ENCODE measurements around the gene TTC28. TPM values are rescaled to one million over a fixed set of nuclear protein-coding genes. Genes with fewer than 3 reads are reported as not detected.

TTC28 gene
- total RNA-seq, 4 donors from 2014 or later = 10.2 to 23.8 (median 13.4) TPM

DNA sequence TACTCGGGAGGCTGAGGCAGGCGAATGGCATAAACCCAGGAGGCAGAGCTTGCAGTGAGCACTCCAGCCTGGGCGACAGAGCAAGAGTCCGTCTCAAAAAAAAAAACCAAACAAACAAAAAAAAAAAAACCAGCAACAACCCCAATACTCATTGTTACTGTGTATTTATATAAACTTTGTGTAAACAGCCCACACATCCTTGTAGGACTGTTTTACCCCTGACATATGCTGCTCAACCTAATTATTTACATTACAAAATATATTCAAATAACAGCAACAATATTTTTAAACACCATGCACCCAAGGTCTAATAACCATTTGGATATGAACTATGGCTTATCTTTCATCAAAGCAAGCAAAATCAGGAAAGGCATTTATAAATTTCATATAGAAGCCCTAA, 284.1 kb downstream of the TTC28 start:
- H3K4me3 ChIP-seq (ENCODE audit: low read depth, poor library complexity, severe bottlenecking) = no peak overlapping the region
- TF ChIP-seq POLR2A (IDR thresholded peaks at IDR 0.05) = no peak
- TF ChIP-seq, protein P1, sequence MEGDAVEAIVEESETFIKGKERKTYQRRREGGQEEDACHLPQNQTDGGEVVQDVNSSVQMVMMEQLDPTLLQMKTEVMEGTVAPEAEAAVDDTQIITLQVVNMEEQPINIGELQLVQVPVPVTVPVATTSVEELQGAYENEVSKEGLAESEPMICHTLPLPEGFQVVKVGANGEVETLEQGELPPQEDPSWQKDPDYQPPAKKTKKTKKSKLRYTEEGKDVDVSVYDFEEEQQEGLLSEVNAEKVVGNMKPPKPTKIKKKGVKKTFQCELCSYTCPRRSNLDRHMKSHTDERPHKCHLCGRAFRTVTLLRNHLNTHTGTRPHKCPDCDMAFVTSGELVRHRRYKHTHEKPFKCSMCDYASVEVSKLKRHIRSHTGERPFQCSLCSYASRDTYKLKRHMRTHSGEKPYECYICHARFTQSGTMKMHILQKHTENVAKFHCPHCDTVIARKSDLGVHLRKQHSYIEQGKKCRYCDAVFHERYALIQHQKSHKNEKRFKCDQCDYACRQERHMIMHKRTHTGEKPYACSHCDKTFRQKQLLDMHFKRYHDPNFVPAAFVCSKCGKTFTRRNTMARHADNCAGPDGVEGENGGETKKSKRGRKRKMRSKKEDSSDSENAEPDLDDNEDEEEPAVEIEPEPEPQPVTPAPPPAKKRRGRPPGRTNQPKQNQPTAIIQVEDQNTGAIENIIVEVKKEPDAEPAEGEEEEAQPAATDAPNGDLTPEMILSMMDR (IDR thresholded peaks at IDR 0.05) = no peak
- intact Hi-C loops (cut with DNase I; ENCODE audit: low total_unique reads) = no loop called here
- no peak for DNase-seq (ENCODE audit: low spot score in 2 of 2)
- 95 to 96% methylated on average over 4 of the region's 4 CpGs for WGBS, 2 donors

DNA sequence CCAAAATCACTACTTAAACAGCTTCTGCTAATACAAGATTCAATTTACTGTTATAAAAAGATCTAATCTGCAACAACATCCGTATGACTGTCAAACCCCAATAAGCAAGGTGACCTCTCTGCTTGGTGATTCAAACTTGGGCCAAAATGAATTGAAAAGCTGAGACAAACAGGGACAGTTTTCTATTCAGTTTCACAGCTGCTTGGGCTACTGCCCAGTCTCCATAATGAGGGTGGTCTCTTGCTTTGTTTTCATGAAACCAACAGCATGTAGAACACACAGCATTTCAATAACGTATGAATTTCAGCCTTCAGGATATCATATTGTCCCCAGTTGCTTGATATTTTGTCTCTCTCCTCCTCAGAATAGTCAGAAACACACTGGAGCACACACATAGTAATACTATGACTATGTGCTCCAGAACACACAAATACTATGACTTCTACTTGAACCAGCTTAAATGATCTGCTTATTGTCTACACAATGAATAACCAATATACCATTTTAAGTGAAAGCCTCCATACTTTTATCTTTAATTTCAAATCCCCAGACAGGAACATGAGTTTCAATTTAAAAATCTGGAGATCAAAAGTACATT, 285.0 kb downstream of the TTC28 start:
- no peak for DNase-seq (ENCODE audit: low spot score in 2 of 2)
- 72 to 73% methylated on average over 2 of the region's 2 CpGs for WGBS, 2 donors
- intact Hi-C loops (cut with DNase I; ENCODE audit: low total_unique reads) = no loop called here
- no peak overlapping the region for H3K4me3 ChIP-seq (ENCODE audit: low read depth, poor library complexity, severe bottlenecking)
- TF ChIP-seq, protein P1 (IDR thresholded peaks at IDR 0.05) = no peak
- no peak for TF ChIP-seq POLR2A (IDR thresholded peaks at IDR 0.05)

DNA sequence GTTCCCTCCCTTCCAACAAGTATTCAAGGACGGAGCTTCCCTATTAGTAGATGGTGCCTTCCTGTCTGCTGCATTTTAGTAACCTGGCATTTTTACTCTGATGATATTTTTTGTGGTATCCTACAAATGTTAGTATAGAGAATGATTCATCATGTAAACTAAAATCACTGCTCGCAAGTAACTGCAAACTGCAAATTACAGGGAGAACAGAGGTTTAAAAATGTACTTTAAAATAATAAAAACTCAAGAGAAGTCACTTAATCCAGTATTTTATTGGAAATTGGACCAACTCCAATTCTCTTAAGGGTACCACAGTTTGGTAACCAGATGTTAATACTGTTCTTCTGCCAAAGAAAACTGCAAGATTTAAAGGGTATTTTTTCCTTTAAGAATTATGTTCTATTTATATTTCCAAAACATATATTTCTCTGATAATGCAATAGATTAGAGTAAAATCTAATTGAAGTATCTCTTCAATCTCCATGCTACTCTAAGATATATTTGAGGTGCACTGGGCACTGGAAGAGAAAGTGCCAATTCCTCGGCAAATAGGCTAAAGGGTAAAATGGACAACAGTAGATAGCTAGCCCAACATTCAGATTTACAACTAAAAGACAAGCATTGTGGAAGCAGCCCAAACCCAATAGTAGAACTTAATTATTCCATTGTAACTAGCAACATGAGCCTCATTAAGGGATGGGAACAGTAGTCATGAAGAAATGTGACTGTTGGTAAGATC, 298.0 kb downstream of the TTC28 start:
- TF ChIP-seq POLR2A (IDR thresholded peaks at IDR 0.05) = no peak
- TF ChIP-seq, protein P1 (IDR thresholded peaks at IDR 0.05) = no peak
- no peak for DNase-seq (ENCODE audit: low spot score in 2 of 2)
- intact Hi-C loops (cut with DNase I; ENCODE audit: low total_unique reads) = no loop called here
- no peak overlapping the region for H3K4me3 ChIP-seq (ENCODE audit: low read depth, poor library complexity, severe bottlenecking)
- 63% methylated on average over 3 of the region's 3 CpGs for WGBS, 2 donors

DNA sequence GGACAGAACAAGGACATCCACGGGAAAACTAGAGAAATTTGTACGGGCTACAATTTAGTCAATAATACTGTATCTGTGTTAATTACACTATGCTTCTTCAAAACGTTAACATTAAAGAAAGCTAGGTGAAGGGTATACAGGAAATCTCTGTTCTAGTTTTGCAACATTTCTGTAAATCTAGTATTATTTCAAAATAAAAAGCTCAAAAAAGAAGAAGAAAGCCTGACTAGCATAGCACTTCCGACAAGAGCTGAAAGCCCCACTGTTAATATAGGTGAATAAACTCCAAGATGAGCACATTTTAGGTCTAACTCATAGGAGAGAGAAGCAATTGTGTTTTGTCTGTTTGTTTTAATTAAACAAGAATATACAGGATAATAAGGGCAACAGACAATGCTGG, 299.7 kb downstream of the TTC28 start:
- DNase-seq (ENCODE audit: low spot score in 2 of 2) = no peak
- WGBS, 2 donors = 82 to 88% methylated on average over 4 of the region's 4 CpGs
- no peak overlapping the region for H3K4me3 ChIP-seq (ENCODE audit: low read depth, poor library complexity, severe bottlenecking)
- intact Hi-C loops (cut with DNase I; ENCODE audit: low total_unique reads) = no loop called here
- TF ChIP-seq, protein P1 (IDR thresholded peaks at IDR 0.05) = no peak
- no peak for TF ChIP-seq POLR2A (IDR thresholded peaks at IDR 0.05)

DNA sequence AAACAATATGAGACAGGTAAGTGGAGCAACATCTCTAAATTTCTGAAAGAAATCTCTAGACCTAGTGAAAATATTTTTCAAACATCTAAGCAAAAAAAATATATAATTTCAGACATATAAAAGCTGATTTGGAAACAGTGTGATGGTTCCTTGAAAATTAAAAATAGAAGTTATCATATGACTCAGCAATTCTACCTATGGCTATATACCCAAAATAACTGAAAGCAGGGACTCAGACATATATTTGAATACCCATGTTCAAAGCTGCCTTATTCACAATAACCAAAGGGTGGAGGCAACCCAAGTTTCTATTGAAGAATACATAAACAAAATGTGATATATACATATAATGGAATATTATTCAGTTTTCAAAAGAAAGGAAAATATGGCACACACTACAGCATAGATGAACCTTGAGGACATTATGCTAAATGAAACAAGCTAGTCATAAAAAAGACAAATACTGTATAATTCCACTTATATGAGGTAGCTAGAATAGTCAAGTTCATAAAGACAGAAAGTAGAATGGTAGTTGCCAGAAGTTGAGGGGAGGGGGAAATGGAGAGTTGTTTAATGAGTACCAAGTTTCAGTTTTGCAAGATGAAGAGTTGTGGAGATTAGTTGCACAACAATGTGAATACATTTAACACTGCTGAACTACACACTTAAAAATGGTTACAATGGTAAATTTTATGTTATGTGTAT, 300.4 kb downstream of the TTC28 start:
- intact Hi-C loops (cut with DNase I; ENCODE audit: low total_unique reads) = no loop called here
- TF ChIP-seq POLR2A (IDR thresholded peaks at IDR 0.05) = no peak
- TF ChIP-seq, protein P1 (IDR thresholded peaks at IDR 0.05) = no peak
- DNase-seq (ENCODE audit: low spot score in 2 of 2) = no peak
- H3K4me3 ChIP-seq (ENCODE audit: low read depth, poor library complexity, severe bottlenecking) = no peak overlapping the region

Measured in lower leg skin (tissue), 4 donors.